DLD1 (cell line): ENCODE data around the gene KIR3DL1.
"Not testable (repeated sequence)": the region's sequence is repeated elsewhere in the genome, so short reads cannot be mapped to it uniquely, and the experiment has no call there.

Experiments used
- in situ Hi-C: cut with HindIII; loops from 2 replicates; pipeline ENCODE4 v1.10.0; 2017; ENCODE audit warnings: low sequenced_read_pairs

Gene KIR3DL1

GRCh38 chr19:54816251-54816650 is at the start of gene KIR3DL1:
KIR3DL1 (plus strand) TSS chr19:54816468.
- in situ Hi-C loops: not testable (repeated sequence)

DNA sequence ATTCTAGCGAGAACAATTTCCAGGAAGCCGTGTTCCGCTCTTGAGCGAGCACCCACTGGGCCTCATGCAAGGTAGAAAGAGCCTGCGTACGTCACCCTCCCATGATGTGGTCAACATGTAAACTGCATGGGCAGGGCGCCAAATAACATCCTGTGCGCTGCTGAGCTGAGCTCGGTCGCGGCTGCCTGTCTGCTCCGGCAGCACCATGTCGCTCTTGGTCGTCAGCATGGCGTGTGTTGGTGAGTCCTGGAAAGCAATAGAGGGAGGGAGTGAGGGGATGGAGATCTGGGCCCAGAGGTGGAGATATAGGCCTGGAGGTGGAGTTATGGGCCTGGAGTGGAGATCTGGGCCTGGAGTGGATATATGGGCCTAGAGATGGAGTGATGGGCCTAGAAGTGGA is 46.6 kb upstream of the KIR3DL1 start, which contains the start of gene KIR2DL1:
Gene KIR2DL1, plus strand, starts transcription at position 148 of the 400 bp plus-strand sequence. Its CDS starts 58 bp downstream, at position 206.
- in situ Hi-C loops: not testable (repeated sequence)

GRCh38 chr19:54770511-54770910 is 45.8 kb upstream of the KIR3DL1 start:
- in situ Hi-C loops: not testable (repeated sequence)

DNA sequence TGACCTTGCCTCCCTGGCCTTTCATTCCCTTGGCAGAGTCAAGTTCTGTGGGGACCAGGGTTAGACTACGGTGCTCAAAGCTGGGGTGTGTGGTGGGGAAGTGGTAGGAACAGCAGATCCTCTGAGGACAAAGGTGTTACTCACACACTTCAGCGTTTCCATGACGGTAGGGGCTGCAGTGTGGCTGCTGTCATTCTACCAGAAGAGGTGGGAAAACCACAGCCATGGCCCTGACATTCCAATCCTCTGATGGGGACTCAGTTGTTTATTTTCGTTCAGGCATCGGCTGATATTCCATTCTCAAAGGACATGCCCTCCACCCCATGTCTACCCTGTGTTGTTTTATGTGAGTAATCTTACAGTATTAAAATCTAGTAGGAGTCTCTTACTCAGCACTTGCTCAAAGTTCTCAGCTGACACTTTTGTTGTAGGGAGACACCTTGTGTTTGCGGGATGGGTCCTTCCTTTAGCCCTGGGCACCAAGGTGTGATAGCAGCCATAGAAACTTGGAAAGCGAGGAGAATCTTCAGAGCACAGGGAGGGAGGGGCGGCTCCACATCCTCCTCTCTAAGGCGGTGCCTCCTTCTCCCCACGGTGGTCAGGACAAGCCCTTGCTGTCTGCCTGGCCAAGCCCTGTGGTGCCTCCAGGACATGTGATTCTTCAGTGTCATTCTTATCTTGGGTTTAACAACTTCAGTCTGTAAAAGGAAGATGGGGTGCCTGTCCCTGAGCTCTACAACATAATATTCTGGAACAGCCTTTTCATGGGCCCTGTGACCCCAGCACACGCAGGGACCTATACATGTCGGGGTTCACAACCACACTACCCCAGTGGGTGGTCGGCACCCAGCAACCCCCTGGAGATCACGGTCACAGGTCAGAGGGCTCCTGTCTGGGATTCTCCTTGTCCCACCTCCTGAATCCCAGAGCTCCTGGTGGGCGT is 45.0 kb upstream of the KIR3DL1 start:
- in situ Hi-C loops: not testable (repeated sequence)

DNA sequence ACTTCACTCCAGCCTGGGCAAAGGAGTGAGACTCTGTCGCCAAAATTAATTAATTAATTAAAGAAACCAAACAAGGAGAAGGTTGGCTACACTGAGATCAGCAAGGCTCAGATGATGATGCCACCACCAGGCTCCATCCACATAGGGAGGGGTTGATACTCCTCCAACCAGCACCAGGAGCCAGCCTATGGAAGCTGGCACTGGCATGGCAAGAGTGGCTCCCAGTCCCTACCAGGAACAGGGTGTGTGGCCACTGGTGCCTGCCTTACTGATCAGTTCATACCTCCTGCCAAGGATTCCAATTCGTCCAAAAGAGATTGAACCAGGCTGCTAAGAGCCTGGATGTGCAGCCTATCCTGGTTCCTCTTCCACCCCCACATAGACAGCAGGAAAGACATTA is 43.6 kb upstream of the KIR3DL1 start:
- in situ Hi-C loops: not testable (repeated sequence)

DNA sequence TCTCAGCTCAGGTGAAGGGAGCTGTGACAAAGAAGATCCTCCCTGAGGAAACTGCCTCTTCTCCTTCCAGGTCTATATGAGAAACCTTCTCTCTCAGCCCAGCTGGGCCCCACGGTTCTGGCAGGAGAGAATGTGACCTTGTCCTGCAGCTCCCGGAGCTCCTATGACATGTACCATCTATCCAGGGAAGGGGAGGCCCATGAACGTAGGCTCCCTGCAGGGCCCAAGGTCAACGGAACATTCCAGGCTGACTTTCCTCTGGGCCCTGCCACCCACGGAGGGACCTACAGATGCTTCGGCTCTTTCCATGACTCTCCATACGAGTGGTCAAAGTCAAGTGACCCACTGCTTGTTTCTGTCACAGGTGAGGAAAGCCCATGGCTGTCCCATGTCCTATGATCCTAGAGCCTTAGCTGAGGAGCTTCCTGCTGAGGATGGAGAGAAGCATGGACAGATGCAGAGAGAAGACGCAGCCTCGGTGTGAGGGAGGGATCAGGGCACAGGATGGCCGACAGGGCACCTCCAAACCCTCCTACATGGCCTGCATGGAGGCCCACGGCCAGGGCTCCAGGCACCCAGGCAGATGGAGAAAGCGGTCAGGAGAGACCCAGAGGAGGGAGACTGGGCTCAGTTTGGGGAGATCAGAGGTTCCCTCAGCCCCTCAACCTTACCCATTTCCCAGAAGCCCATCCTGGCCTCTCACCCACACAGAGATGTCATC is 41.0 kb upstream of the KIR3DL1 start:
- in situ Hi-C loops: not testable (repeated sequence)

GRCh38 chr19:54775830-54776229 is 40.4 kb upstream of the KIR3DL1 start:
- in situ Hi-C loops: not testable (repeated sequence)

DNA sequence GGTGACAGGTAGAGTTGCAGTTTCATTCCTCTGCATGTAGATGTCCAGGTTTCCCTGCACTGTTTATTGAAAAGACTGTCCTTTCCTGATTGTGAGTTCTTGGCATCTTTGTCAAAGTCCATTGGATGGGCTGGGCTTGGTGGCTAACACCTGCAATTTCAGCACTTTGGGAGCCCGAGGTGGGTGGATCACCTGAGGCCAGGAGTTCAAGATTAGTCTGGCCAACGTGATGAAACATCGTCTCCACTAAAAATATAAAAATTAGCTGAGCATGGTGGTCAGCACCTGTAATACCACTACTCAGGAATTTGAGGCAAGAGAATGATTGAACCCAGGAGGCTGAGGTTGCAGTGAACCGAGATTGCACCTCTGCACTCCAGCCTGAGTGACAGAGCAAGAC is 38.4 kb upstream of the KIR3DL1 start:
- in situ Hi-C loops: not testable (repeated sequence)

DNA sequence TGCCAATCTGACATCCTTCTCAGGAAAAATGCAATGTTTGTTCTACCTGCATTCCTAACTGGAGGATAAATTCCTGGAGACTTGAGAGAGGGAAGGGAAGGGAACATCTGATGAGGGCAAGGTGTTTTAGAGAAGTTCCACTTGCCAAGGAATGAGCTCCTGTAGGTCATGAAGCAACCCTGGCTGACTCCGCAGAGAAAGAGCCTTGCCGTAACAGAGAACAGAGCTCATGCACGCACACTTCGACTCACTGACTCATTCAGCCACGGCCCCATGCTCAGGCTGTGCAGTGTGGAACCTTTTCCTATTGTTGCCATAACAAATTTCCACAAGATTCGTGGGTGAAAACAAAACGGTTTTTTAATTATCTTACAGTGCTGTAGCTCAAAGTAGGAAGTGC is 37.4 kb upstream of the KIR3DL1 start:
- in situ Hi-C loops: not testable (repeated sequence)

DNA sequence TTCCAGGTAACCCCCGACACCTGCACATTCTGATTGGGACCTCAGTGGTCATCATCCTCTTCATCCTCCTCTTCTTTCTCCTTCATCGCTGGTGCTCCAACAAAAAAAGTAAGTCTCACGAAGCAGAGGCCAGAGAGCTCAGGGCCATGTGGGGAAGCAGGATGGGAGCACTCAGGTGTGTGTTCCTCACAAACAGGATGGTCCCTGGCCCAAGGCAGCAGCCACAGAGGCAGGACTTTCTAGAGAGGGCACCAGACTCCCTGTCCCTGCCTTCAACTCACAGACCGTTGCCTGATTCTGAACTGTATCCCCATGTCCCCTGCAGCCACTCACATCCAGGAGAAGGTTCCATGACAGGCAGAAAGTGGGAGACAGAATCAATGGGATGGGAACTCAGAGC is 33.4 kb upstream of the KIR3DL1 start:
- in situ Hi-C loops: not testable (repeated sequence)

GRCh38 chr19:54786091-54786723 is 30.1 kb upstream of the KIR3DL1 start:
- in situ Hi-C loops: not testable (repeated sequence)

GRCh38 chr19:54788154-54788553 is 28.1 kb upstream of the KIR3DL1 start:
- in situ Hi-C loops: not testable (repeated sequence)

GRCh38 chr19:54790711-54791110 is 25.6 kb upstream of the KIR3DL1 start:
- in situ Hi-C loops: no loop called here

DNA sequence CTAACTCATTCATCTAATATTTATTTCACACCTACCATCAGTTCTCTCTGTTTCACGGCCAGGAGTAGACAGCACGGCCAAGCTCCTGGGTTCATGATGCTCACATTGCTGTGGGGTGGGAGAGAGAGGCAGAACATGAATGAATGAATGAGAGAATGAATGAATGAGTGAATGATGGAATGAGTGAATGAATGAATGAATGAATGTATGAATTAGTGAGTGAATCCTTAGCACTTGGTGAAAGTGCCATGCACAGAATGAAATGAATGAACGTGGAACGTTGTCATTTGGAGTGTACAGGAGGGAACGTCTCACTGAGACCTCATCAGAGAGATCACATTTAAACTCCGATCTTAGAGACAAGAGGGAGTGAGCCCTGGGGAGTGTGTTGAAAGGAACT is 24.8 kb upstream of the KIR3DL1 start:
- in situ Hi-C loops: no loop called here

DNA sequence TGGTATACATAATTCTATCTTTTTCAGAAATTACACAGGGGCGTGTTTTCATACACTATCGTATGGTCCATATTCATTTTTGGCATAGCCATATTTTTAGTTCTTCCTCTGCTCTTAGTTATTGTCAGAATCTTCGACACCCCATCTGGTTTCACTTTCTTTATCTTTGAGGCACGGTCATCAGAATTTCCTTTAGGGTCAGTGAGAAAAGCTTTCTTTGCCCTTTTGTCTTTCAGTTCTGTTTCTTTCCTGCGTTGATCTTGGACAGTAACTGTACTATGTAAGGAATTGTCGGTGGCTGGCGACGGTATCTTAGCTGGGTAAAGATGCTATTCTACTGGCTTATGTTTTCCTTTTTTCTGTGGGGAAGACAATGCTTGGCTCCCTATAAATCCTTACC is 23.5 kb upstream of the KIR3DL1 start:
- in situ Hi-C loops: no loop called here

- in situ Hi-C loops: no loop called here
Observed at GRCh38 chr19:54795758-54796157, 20.5 kb upstream of the KIR3DL1 start.

DNA sequence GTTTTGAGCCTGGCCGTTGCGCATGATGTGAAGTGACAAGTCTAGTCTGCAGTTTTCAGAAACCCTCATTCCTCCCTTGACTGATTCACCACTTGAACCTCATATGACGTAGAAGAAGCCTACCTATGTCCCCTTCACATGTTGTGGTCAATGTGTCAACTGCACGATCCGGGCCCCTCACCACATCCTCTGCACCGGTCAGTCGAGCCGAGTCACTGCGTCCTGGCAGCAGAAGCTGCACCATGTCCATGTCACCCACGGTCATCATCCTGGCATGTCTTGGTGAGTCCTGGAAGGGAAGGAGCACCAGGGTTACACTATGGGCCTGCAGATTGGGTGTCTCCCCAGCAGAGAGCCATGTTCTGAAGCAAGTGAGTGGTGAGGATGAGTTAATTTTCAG is 12.9 kb upstream of the KIR3DL1 start, which contains the start of gene KIR2DL4:
Gene KIR2DL4, plus strand, starts transcription at position 201 of the 400 bp plus-strand sequence. Its CDS starts 42 bp downstream, at position 243.
- in situ Hi-C loops: no loop called here

DNA sequence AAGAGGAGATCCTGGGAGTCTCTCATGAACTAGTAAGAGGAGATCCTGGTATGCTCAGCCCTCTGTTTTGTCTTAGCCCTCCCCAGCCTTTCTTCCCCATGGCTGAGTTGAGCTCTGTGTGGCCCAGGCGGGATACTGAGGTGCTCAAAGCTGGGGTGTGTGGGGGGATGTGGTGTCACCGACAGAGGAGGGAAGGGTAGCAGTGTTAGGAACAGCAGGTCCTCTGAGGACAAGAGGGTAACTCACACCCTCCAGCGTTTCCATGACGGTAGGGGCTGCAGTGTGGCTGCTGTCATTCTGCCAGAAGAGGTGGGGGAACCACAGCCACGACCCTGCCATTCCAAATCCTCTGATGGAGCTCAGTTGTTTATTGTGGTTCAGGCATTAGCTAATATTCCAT is 12.2 kb upstream of the KIR3DL1 start:
- in situ Hi-C loops: no loop called here

DNA sequence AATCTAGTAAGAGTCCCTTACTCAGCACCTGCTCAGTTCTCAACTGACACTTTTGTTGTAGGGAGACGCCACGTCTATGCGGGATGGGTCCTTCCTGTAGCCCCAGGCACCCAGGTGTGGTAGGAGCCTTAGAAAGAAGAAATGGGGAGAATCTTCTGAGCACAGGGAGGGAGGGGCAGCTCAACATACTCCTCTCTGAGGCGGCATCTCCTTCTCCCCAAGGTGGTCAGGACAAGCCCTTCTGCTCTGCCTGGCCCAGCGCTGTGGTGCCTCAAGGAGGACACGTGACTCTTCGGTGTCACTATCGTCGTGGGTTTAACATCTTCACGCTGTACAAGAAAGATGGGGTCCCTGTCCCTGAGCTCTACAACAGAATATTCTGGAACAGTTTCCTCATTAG is 11.7 kb upstream of the KIR3DL1 start:
- in situ Hi-C loops: no loop called here

- in situ Hi-C loops: no loop called here
Observed at GRCh38 chr19:54805665-54806515, 10.4 kb upstream of the KIR3DL1 start.
